ENCODE measurements around the gene ATIC. TPM values are rescaled to one million over a fixed set of nuclear protein-coding genes. Genes with fewer than 3 reads are reported as not detected.

The ATIC gene
- total and polyA plus RNA-seq, 2 of the 8 experiments (the other 6 are each of a cell fraction or from before 2014, with no cell fraction given): 139 to 319 TPM

DNA sequence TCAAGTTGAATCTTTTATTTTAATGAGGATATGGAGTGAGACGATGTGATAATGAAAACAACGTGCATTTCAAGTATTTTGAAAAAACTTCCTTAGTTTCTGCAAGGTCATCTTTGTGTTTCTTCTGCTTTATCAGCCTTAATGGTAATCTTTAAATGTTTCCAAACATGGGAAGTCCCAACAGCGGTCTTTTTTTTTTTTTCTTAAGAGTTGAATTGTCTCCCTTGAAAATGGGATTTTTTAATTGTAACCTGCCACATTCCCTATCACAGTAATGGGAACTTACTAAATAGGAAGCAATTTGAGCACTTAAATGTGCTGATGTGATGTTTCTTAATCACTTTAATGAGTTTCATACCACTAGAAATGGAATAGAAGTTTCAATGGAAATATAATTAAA, 45.8 kb downstream of the ATIC start (continued):
- TF ChIP-seq, protein P1, sequence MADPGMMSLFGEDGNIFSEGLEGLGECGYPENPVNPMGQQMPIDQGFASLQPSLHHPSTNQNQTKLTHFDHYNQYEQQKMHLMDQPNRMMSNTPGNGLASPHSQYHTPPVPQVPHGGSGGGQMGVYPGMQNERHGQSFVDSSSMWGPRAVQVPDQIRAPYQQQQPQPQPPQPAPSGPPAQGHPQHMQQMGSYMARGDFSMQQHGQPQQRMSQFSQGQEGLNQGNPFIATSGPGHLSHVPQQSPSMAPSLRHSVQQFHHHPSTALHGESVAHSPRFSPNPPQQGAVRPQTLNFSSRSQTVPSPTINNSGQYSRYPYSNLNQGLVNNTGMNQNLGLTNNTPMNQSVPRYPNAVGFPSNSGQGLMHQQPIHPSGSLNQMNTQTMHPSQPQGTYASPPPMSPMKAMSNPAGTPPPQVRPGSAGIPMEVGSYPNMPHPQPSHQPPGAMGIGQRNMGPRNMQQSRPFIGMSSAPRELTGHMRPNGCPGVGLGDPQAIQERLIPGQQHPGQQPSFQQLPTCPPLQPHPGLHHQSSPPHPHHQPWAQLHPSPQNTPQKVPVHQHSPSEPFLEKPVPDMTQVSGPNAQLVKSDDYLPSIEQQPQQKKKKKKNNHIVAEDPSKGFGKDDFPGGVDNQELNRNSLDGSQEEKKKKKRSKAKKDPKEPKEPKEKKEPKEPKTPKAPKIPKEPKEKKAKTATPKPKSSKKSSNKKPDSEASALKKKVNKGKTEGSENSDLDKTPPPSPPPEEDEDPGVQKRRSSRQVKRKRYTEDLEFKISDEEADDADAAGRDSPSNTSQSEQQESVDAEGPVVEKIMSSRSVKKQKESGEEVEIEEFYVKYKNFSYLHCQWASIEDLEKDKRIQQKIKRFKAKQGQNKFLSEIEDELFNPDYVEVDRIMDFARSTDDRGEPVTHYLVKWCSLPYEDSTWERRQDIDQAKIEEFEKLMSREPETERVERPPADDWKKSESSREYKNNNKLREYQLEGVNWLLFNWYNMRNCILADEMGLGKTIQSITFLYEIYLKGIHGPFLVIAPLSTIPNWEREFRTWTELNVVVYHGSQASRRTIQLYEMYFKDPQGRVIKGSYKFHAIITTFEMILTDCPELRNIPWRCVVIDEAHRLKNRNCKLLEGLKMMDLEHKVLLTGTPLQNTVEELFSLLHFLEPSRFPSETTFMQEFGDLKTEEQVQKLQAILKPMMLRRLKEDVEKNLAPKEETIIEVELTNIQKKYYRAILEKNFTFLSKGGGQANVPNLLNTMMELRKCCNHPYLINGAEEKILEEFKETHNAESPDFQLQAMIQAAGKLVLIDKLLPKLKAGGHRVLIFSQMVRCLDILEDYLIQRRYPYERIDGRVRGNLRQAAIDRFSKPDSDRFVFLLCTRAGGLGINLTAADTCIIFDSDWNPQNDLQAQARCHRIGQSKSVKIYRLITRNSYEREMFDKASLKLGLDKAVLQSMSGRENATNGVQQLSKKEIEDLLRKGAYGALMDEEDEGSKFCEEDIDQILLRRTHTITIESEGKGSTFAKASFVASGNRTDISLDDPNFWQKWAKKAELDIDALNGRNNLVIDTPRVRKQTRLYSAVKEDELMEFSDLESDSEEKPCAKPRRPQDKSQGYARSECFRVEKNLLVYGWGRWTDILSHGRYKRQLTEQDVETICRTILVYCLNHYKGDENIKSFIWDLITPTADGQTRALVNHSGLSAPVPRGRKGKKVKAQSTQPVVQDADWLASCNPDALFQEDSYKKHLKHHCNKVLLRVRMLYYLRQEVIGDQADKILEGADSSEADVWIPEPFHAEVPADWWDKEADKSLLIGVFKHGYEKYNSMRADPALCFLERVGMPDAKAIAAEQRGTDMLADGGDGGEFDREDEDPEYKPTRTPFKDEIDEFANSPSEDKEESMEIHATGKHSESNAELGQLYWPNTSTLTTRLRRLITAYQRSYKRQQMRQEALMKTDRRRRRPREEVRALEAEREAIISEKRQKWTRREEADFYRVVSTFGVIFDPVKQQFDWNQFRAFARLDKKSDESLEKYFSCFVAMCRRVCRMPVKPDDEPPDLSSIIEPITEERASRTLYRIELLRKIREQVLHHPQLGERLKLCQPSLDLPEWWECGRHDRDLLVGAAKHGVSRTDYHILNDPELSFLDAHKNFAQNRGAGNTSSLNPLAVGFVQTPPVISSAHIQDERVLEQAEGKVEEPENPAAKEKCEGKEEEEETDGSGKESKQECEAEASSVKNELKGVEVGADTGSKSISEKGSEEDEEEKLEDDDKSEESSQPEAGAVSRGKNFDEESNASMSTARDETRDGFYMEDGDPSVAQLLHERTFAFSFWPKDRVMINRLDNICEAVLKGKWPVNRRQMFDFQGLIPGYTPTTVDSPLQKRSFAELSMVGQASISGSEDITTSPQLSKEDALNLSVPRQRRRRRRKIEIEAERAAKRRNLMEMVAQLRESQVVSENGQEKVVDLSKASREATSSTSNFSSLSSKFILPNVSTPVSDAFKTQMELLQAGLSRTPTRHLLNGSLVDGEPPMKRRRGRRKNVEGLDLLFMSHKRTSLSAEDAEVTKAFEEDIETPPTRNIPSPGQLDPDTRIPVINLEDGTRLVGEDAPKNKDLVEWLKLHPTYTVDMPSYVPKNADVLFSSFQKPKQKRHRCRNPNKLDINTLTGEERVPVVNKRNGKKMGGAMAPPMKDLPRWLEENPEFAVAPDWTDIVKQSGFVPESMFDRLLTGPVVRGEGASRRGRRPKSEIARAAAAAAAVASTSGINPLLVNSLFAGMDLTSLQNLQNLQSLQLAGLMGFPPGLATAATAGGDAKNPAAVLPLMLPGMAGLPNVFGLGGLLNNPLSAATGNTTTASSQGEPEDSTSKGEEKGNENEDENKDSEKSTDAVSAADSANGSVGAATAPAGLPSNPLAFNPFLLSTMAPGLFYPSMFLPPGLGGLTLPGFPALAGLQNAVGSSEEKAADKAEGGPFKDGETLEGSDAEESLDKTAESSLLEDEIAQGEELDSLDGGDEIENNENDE (IDR thresholded peaks at IDR 0.05; ENCODE audit: insufficient replicate concordance, low read length): no peak
- TF ChIP-seq SIRT6 (IDR thresholded peaks at IDR 0.05; ENCODE audit: low read length) (no peak), POU5F1 (IDR thresholded peaks at IDR 0.05; ENCODE audit: low read depth, low read length) (no peak), RBBP5 (IDR thresholded peaks at IDR 0.05; ENCODE audit: borderline replicate concordance, low read depth, low read length) (no peak), POLR2A (IDR thresholded peaks at IDR 0.05; ENCODE audit: control extremely low read depth in 1 of 2, low read depth in 2 of 2, low read length in 2 of 2) (no peak), SRF (IDR thresholded peaks at IDR 0.05; ENCODE audit: low read depth, low read length) (no peak), FOSL1 (IDR thresholded peaks at IDR 0.05; ENCODE audit: insufficient read depth, low read depth, low read length) (no peak), NRF1 (IDR thresholded peaks at IDR 0.05; ENCODE audit: low read depth, low read length) (no peak), HDAC2 (IDR thresholded peaks at IDR 0.05; ENCODE audit: borderline replicate concordance in 1 of 2, low read depth in 2 of 2, low read length in 2 of 2) (no peak), KDM5A (IDR thresholded peaks at IDR 0.05; ENCODE audit: low read length) (no peak), BRCA1 (IDR thresholded peaks at IDR 0.05; ENCODE audit: low read depth, low read length) (no peak)
- TF ChIP-seq, protein P2, sequence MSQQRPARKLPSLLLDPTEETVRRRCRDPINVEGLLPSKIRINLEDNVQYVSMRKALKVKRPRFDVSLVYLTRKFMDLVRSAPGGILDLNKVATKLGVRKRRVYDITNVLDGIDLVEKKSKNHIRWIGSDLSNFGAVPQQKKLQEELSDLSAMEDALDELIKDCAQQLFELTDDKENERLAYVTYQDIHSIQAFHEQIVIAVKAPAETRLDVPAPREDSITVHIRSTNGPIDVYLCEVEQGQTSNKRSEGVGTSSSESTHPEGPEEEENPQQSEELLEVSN (IDR thresholded peaks at IDR 0.05): no peak
